ENCODE measurements around the gene SPEN. TPM values are rescaled to one million over a fixed set of nuclear protein-coding genes. Genes with fewer than 3 reads are reported as not detected.
"Not testable (repeated sequence)": the region's sequence is repeated elsewhere in the genome, so short reads cannot be mapped to it uniquely, and the experiment has no call there.

SPEN gene
- total RNA-seq, 2 experiments from 2014 or later = 60.8 to 63.1 TPM

DNA sequence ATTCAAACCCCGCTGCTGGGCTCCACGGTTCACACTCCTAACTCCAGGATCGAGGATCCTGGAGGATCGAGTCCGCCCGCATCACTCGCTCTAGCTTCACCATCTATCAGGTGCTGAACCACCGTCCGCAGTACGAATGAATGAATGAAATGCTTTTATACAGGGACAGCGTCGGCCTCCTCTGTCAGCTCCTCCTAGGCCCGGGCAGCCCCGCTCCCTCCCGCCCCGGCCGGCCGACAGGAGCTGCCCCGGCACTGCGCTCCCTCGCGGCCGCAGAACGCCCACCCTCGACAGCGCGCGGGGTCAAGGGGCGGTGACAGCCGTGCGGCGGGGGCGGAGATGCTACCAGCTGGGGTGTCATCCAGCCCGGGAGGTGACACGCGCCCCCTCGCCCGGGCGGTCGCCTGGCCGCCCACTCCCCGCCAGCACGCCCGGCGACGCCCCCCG is 127.9 kb downstream of the SPEN start:
- ChIA-PET POLR2A (interaction anchor here (0.7 to 4.6 kb wide), 8 partner anchors 9 to 142 kb away, joined by 3 to 51 read pairs (median 5); no protein-coding TSS in a partner anchor), CTCF (interaction anchor here (1.1 to 2.5 kb wide), 4 partner anchors 9 to 184 kb away, joined by 3 to 22 read pairs (median 7); no protein-coding TSS in a partner anchor)

DNA sequence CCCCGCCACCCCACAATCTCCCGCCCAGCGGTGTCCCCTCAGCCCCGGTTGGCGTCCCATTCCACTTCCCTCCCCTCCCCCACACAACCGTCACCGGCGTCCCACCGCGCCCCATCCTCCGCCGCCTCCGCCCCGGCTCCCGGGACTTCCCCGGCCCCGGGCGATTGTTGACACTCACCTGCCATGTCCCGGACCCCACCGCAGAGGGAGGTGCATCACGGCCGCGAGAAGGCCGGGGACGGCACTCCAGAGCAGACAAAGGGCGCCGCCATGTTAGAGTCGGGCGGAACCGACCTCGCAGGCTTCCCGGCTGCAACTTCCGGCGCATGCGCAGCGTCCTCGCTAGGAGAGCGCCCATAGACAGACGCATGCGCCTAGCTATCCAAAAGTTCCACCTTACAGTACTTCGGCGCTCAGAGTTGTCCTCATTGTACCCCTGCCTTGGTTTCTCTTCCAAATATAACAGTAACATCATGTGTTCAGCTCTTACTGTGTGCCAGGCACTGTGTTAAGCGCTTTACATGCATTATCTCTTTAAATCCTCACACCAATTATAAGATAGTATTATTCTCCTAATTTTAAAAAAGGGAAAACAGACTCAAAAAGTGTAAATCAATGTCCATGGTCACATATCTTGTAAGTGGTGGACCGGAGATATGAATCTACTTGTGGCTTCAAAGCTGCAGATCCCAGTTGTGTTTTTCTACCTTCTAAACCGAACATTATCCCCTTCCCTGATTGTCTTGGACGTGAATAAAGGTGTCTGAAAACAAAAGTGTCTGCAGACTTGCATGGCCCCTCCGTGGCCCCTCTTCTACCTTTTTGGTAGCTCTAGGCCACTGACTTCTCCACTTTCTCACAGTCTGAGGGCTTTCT is 128.5 kb downstream of the SPEN start, which contains the start of gene ZBTB17:
TSS of gene ZBTB17 (minus strand) at position 297 of the 876 bp plus-strand sequence. CDS start 27,606 bp downstream, outside the sequence.
- ChIA-PET CTCF (interaction anchor here (0.7 to 2.5 kb wide), 5 partner anchors 19 to 568 kb away, joined by 3 to 22 read pairs (median 6); no protein-coding TSS in a partner anchor), POLR2A (interaction anchor here (0.6 to 4.6 kb wide), 7 partner anchors 10 to 142 kb away, joined by 3 to 51 read pairs (median 4); partner anchors contain the start of gene SRARP)

DNA sequence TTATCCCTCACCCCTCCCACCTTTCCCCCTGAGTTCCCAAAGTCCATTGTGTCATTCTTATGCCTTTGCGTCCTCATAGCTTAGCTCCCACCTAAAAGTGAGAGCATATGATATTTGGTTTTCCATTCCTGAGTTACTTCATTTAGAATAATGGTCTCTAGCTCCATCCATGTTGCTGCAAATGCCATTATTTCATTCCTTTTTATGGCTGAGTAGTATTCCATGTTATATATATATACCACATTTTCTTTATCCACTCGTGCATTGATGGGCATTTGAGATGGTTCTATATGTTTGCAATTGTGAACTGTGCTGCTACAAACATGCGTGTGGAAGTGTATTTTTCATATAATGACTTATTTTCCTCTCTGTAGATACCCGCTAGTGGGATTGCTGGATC is 130.4 kb downstream of the SPEN start:
- CTCF ChIA-PET = not testable (repeated sequence)
- POLR2A ChIA-PET = interaction anchor here (1.3 kb wide), 1 partner anchor 54 kb away, joined by 5 read pairs; no protein-coding TSS in a partner anchor

- ChIA-PET POLR2A (interaction anchor here (0.6 kb wide), 1 partner anchor 58 kb away, joined by 4 read pairs; no protein-coding TSS in a partner anchor), CTCF (no interaction called here)
Observed at GRCh38 chr1:15981679-15982078, 134.2 kb downstream of the SPEN start.

DNA sequence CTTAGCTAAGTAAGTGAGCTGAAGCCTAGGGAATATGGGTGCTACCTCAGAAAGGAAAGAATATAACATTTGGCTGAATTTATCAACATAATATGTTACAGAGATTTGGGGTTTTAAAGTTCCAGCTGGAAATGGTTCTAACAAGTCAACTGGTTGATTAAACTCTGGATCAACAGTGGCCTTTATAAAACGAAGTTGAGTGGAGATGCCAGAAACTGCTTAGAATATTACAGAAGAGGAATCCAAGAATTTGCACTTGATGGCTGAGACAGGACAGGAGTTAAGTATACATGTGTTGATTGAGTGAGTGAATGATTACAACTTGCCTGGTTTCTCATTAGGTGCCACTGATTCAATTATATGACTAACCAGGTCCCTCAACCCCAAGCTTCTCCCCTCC is 135.8 kb downstream of the SPEN start:
- CTCF ChIA-PET = no interaction called here
- POLR2A ChIA-PET = no interaction called here

GRCh38 chr1:15985611-15986297 is 138.2 kb downstream of the SPEN start:
- POLR2A ChIA-PET = no interaction called here
- CTCF ChIA-PET = no interaction called here

GRCh38 chr1:15988856-15989736 is 141.6 kb downstream of the SPEN start:
- CTCF ChIA-PET = interaction anchor here (0.7 kb wide), 1 partner anchor 173 kb away, joined by 3 read pairs; no protein-coding TSS in a partner anchor
- POLR2A ChIA-PET = no interaction called here

- ChIA-PET POLR2A (no interaction called here), CTCF (no interaction called here)
Observed at GRCh38 chr1:15989776-15990175, 142.3 kb downstream of the SPEN start.

Other genes starting within 250 kb of the SPEN start
- 10 to 100 TPM; 45.2 to 47.1 TPM for gene DDI2, start 230.2 kb upstream of the SPEN start, total RNA-seq
- gene PLEKHM2, start 163.4 kb upstream of the SPEN start, total RNA-seq = 10 to 100 TPM; 52.0 to 53.8 TPM
- gene SLC25A34, start 111.4 kb upstream of the SPEN start, total RNA-seq = under 1 TPM; 0.75 to 0.80 TPM
- gene TMEM82, start 105.2 kb upstream of the SPEN start, total RNA-seq = not detected
- gene FBLIM1, start 88.9 kb upstream of the SPEN start, total RNA-seq = not detected
- gene UQCRHL, start 40.1 kb upstream of the SPEN start, total RNA-seq = 1 to 10 TPM; 1.6 to 2.0 TPM
- gene ZBTB17, start 128.4 kb downstream of the SPEN start, total RNA-seq = 10 to 100 TPM; 54.8 to 57.9 TPM
- not detected for gene SRARP, start 156.5 kb downstream of the SPEN start, total RNA-seq
- not detected for gene HSPB7, start 170.3 kb downstream of the SPEN start, total RNA-seq
- not detected for gene CLCNKA, start 174.3 kb downstream of the SPEN start, total RNA-seq
- gene CLCNKB, start 196.1 kb downstream of the SPEN start, total RNA-seq = not detected
- under 1 TPM; 0.15 to 0.19 TPM for gene FAM131C, start 225.9 kb downstream of the SPEN start, total RNA-seq

All from activated CD8-positive, alpha-beta memory T cell treated with anti-CD3 and anti-CD28 coated beads for 36 hours (primary cell).